HepG2 (cell line): ENCODE measurements around the gene ATP5F1E. TPM values are rescaled to one million over a fixed set of nuclear protein-coding genes. Genes with fewer than 3 reads are reported as not detected.

Experiments used
- ARHGAP35 ChIP-seq: sonication (generic); formaldehyde crosslinking; IDR thresholded peaks from 2 replicates; pipeline ENCODE4 v1.9.0; 2022; ENCODE audit warnings: mild to moderate bottlenecking, inconsistent platforms, moderate library complexity, missing genetic modification reagents, borderline replicate concordance
- ETV6 ChIP-seq: sonication (generic); formaldehyde crosslinking; conservative IDR thresholded peaks from 2 replicates; pipeline ENCODE4 v1.4.0; 2020; ENCODE audit warnings: missing genetic modification reagents
- HNF1B ChIP-seq: sonication (generic); formaldehyde crosslinking; IDR thresholded peaks from 2 replicates; pipeline ENCODE4 v1.5.1; 2020; ENCODE audit warnings: mild to moderate bottlenecking, moderate library complexity, missing genetic modification reagents
- NFE2L1 ChIP-seq: sonication (generic); formaldehyde crosslinking; IDR thresholded peaks from 2 replicates; pipeline ENCODE4 v1.4.0; 2020; ENCODE audit warnings: missing genetic modification reagents, mild to moderate bottlenecking, borderline replicate concordance
- NR0B2 ChIP-seq: sonication (generic); formaldehyde crosslinking; IDR thresholded peaks from 2 replicates; pipeline ENCODE4 v1.4.0; 2020; ENCODE audit warnings: mild to moderate bottlenecking, missing genetic modification reagents
- RFX3 ChIP-seq: IDR thresholded peaks from 2 replicates; pipeline ENCODE4 v1.6.1; 2016; ENCODE audit warnings: missing biosample characterization, missing genetic modification reagents
- SALL1 ChIP-seq: sonication (generic); formaldehyde crosslinking; IDR thresholded peaks from 2 replicates; pipeline ENCODE4 v1.8.0; 2022; ENCODE audit warnings: mild to moderate bottlenecking, missing genetic modification reagents
- SATB2 ChIP-seq: sonication (generic); formaldehyde crosslinking; IDR thresholded peaks from 2 replicates; pipeline ENCODE4 v1.5.0; 2020; ENCODE audit warnings: missing genetic modification reagents
- ZBTB38 ChIP-seq: sonication (generic); formaldehyde crosslinking; IDR thresholded peaks from 2 replicates; pipeline ENCODE4 v1.5.1; 2020; ENCODE audit warnings: mild to moderate bottlenecking, missing genetic modification reagents
- ZNF230 ChIP-seq: sonication (generic); formaldehyde crosslinking; IDR thresholded peaks from 2 replicates; pipeline ENCODE4 v1.4.0; 2020; ENCODE audit warnings: mild to moderate bottlenecking, missing genetic modification reagents
- ZNF317 ChIP-seq: sonication (generic); formaldehyde crosslinking; IDR thresholded peaks from 2 replicates; pipeline ENCODE4 v1.5.0; 2020; ENCODE audit warnings: mild to moderate bottlenecking, missing genetic modification reagents
- ZNF580 ChIP-seq: IDR thresholded peaks from 2 replicates; pipeline ENCODE4 v1.6.1; 2016; ENCODE audit warnings: low read depth, borderline replicate concordance
- ZNF678 ChIP-seq: sonication (generic); formaldehyde crosslinking; IDR thresholded peaks from 2 replicates; pipeline ENCODE4 v1.4.0; 2020; ENCODE audit warnings: mild to moderate bottlenecking, missing genetic modification reagents
- ZNF776 ChIP-seq: sonication (generic); formaldehyde crosslinking; IDR thresholded peaks from 2 replicates; pipeline ENCODE4 v1.4.0; 2020; ENCODE audit warnings: mild to moderate bottlenecking, missing genetic modification reagents
- ZNF784 ChIP-seq: sonication (generic); formaldehyde crosslinking; IDR thresholded peaks from 2 replicates; pipeline ENCODE4 v1.5.1; 2020; ENCODE audit warnings: missing genetic modification reagents, mild to moderate bottlenecking, borderline replicate concordance
- polyA plus RNA-seq, 8 experiments: library from polyadenylated mRNA; depleted of rRNA in 3 of 8; stranded (reverse) in 7 of 8; unstranded in 1 of 8; fragments of >200 nt; fragmentation: Illumina TruSeq in 4 of 8; extraction: Trizol in 4 of 8; gene quantifications; 2 replicates each; pipeline versions ENCODE4 v1.2.1 to v1.2.3, GENCODE V29; 2011 to 2016; ENCODE audit warnings: low read depth in 4 of 8, missing spikeins in 1 of 8, mixed read lengths in 1 of 8; ENCODE audit not compliant: insufficient read depth in 1 of 8
- total RNA-seq, 5 experiments: library from RNA; depleted of rRNA; stranded (reverse); fragments of >200 nt; fragmentation: Illumina TruSeq; extraction: Trizol; gene quantifications; 2 replicates each; pipeline ENCODE4 v1.2.3, GENCODE V29; 2016; ENCODE audit warnings: low read depth in 1 of 5
- TF ChIP-seq, protein P1 (sequence below): IDR thresholded peaks from 2 replicates; pipeline ENCODE4 v1.4.0; 2020; ENCODE audit warnings: mild to moderate bottlenecking, missing genetic modification reagents
- TF ChIP-seq, protein P2 (sequence below): sonication (generic); formaldehyde crosslinking; IDR thresholded peaks from 2 replicates; pipeline ENCODE4 v1.4.0; 2020; ENCODE audit warnings: missing genetic modification reagents
- TF ChIP-seq, protein P3 (sequence below): sonication (generic); formaldehyde crosslinking; IDR thresholded peaks from 2 replicates; pipeline ENCODE4 v1.4.0; 2020; ENCODE audit warnings: missing genetic modification reagents

Gene ATP5F1E
- total and polyA plus RNA-seq, 2 of the 13 experiments (the other 11 are each of a cell fraction or from before 2014, with no cell fraction given): 121 to 134 TPM

- TF ChIP-seq, protein P1, sequence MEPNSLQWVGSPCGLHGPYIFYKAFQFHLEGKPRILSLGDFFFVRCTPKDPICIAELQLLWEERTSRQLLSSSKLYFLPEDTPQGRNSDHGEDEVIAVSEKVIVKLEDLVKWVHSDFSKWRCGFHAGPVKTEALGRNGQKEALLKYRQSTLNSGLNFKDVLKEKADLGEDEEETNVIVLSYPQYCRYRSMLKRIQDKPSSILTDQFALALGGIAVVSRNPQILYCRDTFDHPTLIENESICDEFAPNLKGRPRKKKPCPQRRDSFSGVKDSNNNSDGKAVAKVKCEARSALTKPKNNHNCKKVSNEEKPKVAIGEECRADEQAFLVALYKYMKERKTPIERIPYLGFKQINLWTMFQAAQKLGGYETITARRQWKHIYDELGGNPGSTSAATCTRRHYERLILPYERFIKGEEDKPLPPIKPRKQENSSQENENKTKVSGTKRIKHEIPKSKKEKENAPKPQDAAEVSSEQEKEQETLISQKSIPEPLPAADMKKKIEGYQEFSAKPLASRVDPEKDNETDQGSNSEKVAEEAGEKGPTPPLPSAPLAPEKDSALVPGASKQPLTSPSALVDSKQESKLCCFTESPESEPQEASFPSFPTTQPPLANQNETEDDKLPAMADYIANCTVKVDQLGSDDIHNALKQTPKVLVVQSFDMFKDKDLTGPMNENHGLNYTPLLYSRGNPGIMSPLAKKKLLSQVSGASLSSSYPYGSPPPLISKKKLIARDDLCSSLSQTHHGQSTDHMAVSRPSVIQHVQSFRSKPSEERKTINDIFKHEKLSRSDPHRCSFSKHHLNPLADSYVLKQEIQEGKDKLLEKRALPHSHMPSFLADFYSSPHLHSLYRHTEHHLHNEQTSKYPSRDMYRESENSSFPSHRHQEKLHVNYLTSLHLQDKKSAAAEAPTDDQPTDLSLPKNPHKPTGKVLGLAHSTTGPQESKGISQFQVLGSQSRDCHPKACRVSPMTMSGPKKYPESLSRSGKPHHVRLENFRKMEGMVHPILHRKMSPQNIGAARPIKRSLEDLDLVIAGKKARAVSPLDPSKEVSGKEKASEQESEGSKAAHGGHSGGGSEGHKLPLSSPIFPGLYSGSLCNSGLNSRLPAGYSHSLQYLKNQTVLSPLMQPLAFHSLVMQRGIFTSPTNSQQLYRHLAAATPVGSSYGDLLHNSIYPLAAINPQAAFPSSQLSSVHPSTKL (CRISPR knock-in tag): 0 out of 2 replicates have a peak, but pooled peaks have one; percentile 15
- TF ChIP-seq ZNF317 (CRISPR knock-in tag) (peak; percentile 86), ZBTB38 (CRISPR knock-in tag) (peak; percentile 40; the same call in 1 of the 2 replicates), RFX3 (CRISPR knock-in tag) (no peak), ARHGAP35 (no peak), ZNF230 (no peak), HNF1B (peak; percentile 58; the same call in 1 of the 2 replicates), ETV6 (CRISPR knock-in tag) (0 out of 2 replicates have a peak, but pooled peaks have one; percentile 35), SALL1 (CRISPR knock-in tag) (peak; percentile 30; the same call in 1 of the 2 replicates), NR0B2 (CRISPR knock-in tag) (peak; percentile 24; the same call in 1 of the 2 replicates), SATB2 (CRISPR knock-in tag) (no peak), NFE2L1 (CRISPR knock-in tag) (no peak), ZNF580 (0 out of 2 replicates have a peak, but pooled peaks have one; percentile 31), ZNF678 (CRISPR knock-in tag) (no peak), ZNF776 (peak; percentile 41; the same call in 1 of the 2 replicates), ZNF784 (CRISPR knock-in tag) (no peak)
- TF ChIP-seq, protein P2, sequence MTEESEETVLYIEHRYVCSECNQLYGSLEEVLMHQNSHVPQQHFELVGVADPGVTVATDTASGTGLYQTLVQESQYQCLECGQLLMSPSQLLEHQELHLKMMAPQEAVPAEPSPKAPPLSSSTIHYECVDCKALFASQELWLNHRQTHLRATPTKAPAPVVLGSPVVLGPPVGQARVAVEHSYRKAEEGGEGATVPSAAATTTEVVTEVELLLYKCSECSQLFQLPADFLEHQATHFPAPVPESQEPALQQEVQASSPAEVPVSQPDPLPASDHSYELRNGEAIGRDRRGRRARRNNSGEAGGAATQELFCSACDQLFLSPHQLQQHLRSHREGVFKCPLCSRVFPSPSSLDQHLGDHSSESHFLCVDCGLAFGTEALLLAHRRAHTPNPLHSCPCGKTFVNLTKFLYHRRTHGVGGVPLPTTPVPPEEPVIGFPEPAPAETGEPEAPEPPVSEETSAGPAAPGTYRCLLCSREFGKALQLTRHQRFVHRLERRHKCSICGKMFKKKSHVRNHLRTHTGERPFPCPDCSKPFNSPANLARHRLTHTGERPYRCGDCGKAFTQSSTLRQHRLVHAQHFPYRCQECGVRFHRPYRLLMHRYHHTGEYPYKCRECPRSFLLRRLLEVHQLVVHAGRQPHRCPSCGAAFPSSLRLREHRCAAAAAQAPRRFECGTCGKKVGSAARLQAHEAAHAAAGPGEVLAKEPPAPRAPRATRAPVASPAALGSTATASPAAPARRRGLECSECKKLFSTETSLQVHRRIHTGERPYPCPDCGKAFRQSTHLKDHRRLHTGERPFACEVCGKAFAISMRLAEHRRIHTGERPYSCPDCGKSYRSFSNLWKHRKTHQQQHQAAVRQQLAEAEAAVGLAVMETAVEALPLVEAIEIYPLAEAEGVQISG (CRISPR knock-in tag): 0 out of 2 replicates have a peak, but pooled peaks have one; percentile 41
- TF ChIP-seq, protein P3, sequence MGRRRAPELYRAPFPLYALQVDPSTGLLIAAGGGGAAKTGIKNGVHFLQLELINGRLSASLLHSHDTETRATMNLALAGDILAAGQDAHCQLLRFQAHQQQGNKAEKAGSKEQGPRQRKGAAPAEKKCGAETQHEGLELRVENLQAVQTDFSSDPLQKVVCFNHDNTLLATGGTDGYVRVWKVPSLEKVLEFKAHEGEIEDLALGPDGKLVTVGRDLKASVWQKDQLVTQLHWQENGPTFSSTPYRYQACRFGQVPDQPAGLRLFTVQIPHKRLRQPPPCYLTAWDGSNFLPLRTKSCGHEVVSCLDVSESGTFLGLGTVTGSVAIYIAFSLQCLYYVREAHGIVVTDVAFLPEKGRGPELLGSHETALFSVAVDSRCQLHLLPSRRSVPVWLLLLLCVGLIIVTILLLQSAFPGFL (CRISPR knock-in tag): no peak
Measured at GRCh38 chr20:59002874-59003399, 29.2 kb downstream of the ATP5F1E start (continued).
